NCI-H1436 treated with DMSO at 0.1 percent for 48 hours (cell line): ENCODE measurements around the gene PGM5.

ENCODE experiments used
- DNase-seq: peaks from one replicate; lab custom pipeline; 2025; lab: John Stamatoyannopoulos, UW

Gene PGM5

GRCh38 chr9:68536876-68537615, 180.6 kb downstream of the PGM5 start:
- no peak for DNase-seq

- DNase-seq = no peak
Observed at GRCh38 chr9:68537616-68537880, 181.1 kb downstream of the PGM5 start.

DNA sequence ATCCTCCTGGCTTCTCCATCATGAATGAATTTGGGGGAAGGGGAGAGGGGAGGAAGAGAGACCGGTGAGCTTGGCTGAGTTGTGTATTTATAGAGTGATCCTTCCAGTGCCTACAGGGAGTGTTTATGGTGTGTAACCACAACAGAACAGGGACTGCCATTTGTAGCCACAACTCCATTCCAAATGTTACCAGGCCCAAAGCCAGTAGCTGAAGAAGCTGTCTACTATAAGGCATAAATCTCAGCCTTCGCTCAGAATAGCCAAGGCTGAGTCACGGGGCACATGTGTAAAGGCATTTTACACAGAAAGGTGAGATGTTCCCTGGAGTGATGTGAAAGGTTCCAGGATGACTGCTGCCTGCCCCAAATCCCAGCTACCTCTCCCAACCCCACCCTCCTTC, 181.8 kb downstream of the PGM5 start:
- no peak for DNase-seq

DNA sequence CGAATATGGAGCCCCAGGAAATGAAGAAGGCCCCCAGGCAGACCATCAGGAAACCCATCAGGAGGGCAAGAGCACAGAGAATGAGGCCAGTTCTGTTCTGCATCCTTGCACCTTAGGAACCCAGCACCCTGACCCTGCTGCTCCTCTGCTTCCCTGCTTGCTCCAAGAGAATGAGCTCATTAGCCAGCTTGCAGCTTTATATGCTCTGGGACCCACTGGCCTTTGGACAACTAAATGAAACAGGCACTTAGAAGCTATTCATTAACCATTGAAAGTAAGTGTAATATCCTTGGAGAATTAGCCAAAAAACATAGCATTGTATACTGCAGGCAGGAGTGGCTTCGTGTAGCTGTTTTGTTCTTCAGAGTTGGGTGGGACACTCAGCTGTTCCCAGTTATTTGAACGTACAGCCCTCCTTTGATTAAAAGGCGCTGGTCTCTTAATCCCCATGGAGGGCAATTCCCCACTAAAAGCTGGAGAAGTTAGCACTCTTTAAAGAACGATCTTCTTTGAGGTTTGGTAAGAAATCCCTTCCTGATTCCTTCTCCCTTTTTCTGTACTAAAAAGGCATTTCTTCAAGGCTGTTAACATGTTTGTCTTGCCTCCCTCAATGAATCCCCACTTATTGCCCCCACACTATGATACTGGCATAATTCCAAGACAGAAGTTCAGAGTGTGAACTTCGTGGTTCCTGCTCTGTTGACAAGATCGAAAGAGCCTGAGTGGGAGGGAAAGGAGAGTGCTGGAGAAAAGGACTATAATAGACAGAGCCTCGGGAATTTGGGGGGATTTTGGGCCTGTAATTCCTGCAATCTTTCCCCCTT, 184.5 kb downstream of the PGM5 start, which contains the start of gene TMEM252:
TMEM252 (minus strand) TSS at position 172 of the 824 bp plus-strand sequence; CDS start at position 103, 69 bp downstream.
- DNase-seq = no peak

DNA sequence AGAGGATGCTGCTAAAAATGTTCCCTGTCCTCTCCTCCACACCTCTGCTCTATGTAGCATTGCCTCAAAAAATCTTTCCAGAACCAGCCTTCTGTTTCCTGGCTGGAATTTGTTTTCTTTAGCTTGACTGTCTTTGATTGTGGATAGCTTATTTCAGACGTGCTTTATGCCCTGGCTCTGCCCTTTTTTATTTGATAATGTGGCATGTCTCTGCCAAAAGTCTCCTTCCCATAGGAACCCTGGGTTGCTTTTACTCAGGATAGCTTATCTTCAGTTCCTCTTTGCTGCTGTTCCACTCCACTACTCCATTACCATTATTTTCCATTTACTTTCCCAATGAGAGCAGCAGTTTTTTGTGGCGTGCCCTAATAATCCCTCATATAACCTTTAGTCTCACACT, 185.2 kb downstream of the PGM5 start:
- DNase-seq = no peak

DNA sequence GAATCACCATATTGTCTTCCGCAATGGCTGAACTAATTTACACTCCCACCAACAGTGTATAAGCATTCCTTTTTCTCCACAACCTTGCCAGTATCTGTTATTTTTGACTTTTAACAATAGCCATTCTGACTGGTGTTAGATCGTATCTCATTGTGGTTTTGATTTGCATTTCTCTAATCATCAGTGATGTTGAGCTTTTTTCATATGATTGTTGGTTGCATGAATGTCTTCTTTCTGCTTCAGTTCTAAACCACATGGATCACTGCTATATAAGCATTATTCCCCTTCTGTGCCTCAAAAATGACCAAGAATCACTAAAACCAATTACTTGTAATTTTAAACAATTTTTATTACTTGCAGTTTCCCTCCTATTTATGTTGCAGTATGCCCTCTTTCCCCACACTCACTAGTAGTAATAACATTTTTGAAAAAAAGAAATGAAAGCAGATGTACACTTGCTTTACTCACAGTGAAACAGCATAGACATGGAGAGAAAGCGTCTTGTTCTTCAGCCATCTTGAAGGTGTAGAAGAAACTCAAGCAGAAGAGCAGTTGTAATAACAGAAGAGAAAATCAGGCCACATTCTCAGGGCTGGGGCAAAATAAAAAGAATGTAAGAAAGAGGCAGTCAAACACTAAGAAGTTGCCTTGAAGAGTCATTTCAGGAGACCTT, 188.8 kb downstream of the PGM5 start:
- DNase-seq = no peak

DNA sequence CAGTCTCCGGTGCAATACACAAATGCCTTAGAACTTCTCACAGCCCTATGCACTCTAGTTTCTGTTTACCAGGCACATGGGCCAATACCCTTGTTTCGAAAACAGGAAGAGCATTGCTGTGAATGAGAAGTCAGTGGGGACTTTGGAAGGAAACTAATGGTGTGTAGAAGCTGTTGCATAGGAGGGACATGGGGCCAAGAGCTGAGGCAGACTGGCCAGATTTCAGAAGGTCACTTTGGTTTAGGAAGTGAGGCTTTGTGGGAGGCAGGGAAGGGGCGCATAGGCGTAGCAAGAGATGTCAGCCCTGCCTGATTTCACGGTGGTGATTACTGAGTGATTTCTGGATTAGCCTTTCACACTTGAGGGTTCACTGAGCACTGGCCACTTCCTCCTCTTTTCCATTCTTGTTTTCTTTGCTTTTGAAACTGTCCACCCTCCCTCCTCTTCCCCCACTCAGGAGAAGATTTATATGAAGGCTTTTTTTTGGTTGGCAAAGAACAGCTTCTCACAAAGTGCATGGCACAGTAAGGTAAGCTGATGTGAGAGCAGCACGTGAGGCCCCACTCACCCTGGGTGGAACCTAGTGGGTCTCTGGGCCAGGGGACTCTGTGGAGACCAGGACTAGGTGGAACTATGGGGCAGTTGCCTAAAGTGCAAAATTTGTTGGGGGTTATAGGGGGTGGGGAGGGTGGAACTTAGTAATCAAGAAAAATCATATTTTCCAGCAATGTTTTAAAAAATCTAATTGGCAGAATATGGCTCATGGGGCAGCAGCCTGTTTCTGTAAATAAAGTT, 190.4 kb downstream of the PGM5 start:
- no peak for DNase-seq

DNA sequence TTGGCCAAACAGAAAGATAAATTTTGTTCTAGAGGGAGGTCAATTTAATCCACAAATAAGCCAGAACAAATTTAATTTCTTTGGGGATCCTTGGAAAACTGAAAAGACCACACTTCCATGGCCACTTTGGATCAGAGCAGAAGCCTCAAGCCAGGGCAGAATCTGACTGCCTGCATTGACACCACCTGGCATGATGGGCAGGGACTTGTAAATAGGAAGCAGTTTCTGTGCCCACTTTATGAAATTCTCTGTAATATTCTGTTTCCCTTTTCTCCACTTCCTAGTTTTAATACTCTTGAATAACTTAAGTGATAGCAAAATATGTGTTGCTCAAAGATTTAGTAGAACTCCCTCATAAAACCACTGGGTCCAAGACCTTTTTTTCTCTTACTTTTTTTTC, 191.0 kb downstream of the PGM5 start:
- no peak for DNase-seq

DNA sequence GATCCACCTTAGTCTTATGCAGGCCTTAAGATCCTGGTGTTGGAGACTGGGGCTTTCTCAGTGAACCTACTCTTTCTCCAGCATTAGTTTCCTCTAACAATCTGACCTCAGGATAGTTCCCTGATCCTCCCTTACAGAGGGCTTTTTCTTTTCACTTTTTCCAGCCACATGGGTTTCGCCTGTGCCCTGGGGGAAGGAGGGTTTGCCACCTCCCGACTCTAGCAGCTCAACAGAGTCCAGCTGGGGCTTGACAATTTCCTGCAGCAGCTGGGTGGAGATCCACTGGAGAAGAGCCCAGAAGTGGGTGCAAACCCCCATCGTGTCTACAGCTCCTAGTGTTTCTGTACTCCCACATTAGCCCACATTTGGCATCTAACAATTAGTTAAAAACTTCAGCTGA, 191.8 kb downstream of the PGM5 start:
- no peak for DNase-seq

GRCh38 chr9:68551191-68551590, 194.8 kb downstream of the PGM5 start:
- no peak for DNase-seq

DNA sequence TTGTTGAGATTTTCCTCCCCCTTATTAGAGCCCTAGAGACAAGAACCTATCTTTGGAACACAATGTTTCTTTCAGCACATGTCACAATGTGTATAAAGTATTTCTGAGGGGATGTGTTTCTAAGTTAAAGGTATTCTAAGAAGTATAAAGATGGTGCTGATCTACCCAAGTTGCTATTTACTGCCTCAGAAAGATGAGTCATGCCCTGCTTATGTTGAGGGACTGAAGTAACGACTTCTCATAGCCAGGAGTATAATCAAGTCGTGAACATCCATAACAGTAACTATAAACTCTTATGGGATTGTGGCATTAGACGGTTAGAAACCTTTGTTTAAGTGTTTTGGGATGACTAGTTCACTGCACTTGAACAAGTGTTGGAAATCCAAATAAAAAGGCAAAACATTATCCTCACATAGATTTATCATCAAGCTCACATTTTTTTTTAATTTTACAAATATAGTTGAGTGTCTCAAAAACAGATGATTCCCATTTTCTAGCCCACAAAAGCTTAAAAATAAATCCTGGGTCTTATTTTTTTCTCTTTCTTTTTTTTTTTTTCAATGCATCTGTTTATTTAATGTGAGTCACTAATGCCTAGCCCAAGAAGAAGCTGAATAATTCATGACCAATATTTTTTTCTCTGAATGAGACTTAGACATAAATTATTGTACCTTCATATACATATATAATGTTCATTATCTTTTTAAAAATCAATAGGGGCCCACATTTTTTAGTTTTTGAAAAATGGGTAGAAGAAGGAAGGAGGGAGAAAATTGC, 196.5 kb downstream of the PGM5 start:
- no peak for DNase-seq

DNA sequence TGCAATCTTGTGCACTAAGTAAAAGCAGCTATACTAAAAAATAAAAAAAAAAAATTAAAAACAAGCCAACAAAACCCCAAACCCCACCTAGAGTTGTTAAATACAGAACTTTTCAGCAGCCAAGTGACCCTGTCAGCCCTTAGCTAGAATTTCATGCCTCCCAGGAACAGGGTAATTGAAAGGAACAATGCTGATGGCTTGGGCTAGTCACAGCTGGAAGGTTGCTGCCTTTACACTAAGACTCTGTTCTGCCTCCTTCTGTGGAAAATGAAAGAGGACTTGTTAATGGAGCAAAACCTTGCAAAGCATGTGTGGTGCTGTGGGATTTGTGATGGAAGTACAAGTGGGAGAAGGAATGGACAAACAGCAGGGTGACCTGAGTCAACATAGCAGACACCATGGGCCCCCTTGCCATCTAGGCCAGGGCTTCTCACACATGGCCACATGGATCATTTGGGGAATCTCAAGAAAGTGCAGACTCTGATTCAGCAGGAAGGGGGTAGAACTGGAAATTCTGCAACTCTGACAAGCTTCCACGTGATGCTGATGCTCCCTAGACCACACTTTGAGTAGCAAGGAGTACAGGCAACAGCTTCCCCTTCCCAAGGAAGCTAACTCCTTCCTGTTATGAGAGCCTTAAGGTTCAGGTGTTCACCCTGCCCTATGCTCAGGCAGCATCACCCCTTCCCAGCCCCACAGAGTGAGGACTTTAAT, 199.2 kb downstream of the PGM5 start:
- no peak for DNase-seq

GRCh38 chr9:68558545-68558944, 202.1 kb downstream of the PGM5 start:
- DNase-seq = no peak

DNA sequence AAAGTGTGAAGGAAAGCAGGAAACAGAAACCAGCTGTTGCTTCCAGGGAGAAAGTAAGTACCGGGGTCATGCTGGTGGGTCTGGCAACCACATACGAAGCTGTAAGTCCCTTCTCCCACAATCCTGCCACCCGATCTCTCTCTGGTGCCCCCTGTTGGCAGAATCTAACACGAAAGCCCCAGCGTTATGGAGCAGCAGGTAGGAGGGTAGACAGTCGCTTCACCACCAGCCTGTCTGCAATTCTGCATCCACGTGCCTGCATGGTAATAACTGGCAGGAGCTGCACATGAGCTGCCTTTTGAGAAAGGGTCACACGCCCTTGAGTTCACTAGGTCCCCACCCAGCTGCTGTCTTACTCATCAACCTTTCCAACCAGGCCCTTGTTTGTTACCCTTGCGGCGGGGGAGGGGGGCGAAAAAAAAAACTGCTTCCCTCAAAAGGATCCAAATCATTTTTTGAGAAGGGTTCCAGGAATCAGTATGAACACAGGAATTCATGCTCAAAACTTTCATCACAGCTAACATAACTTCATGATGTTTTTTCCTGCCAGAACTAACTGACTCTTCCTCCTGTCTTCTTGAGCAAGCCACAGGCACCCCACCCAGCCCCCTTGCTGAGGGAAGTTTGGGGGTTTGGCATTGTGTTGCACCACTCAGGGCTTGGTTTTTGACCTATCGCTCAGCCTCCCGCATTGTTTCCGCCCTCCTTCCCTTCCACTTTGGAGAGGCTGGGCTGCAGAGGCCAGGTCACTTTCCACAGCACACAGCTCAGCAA, 203.8 kb downstream of the PGM5 start:
- no peak for DNase-seq

- DNase-seq = no peak
Observed at GRCh38 chr9:68562461-68562860, 206.1 kb downstream of the PGM5 start.

GRCh38 chr9:68567565-68567964, 211.2 kb downstream of the PGM5 start:
- no peak for DNase-seq

DNA sequence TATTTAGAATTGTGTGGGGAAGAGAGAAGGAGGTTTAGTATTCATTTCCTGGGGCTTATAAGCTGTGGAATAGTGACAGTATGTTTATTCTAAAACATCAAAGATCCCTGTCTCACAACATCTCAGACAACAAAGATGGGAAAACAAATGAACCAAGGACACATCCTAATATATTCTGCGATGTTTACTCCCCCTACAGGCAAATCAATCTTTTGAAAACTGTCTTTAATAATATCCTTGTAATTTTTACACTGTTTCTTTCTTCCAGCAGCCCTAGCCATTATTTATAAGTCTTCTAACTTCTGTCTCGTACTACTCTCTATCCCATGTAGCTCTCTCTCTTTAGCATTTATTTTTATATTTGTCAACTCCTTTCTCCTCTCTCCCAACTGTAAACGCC, 217.7 kb downstream of the PGM5 start:
- DNase-seq = no peak

DNA sequence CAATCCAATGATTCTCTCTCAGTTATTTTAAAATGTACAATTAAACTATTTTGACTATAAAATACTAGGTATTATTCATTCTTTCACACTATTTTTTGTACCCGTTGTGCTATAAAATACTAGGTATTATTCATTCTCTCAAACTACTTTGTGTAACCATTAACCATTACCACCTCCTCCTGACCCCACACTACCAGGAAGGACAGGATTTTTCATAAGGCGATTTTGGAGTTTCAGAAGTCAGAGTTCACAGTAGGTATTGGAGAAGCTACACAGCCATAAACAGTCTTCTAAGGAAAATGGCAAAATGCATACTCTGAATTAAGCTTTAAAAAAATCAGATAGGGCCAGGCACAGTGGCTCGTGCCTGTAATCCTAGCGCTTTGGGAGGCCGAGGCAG, 219.4 kb downstream of the PGM5 start:
- no peak for DNase-seq

DNA sequence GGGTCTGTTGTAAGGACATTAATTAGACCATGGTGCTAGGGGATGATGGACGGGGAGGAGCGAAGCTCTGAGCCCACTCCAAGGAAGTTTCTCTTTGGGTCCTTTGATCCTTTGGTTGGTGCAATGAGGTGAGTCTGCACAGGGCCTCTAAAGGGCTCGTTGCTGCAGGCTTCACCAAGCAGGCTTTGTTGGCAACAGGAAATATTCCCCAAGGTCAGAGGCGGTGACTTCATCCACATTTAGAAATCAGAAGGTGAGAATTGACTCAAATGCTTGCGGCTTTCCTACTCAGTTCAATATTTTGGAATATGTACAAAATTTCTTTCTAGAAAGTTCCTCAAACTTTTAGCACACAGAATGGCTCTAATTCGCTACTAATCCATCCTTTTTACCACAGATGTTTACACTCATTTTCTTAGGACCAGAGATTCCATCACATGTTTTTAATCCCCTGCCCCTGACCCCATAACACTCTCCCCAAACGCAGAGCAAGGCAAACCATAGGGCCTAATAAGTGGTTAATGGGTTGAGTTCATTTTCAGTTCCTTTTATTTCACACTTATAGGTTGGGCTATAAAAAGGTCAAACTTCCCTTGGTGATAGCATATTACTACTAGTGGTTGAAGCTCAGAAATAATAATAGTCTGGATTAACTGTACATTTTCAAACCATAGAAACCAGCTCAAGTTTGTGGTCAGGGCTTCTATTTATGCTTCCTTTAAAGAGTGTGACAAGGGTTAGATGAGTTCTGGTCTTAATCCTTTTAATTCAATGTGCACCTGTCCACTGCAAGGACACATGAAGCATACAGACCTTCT, 221.6 kb downstream of the PGM5 start:
- DNase-seq = no peak
